ENCODE data around the gene C16orf86. TPM values are rescaled to one million over a fixed set of nuclear protein-coding genes. Genes with fewer than 3 reads are reported as not detected.

C16orf86 gene
- total and polyA plus RNA-seq, 2 of the 8 experiments (the other 6 are each of a cell fraction or from before 2014, with no cell fraction given), result 1.4 to 2.3 TPM

- peaks cover 0 to 18% (median 11%) of the 10 kb centered on the region in 4 experiments; a peak in 5 of 7 replicates for H3K4me1 ChIP-seq (replicated peaks in 1 of 4; ENCODE audit: control insufficient read depth in 3 of 4, insufficient read depth in 4 of 4, low read length in 3 of 4)
- H3K4ac ChIP-seq (replicated peaks; ENCODE audit: insufficient read length, low read depth, low read length), result no peak overlapping the region
- TF ChIP-seq SIN3A (conservative IDR thresholded peaks at IDR 0.05 in 1 of 2, IDR thresholded peaks at IDR 0.05 in 1 of 2; ENCODE audit: low read depth in 1 of 2, low read length in 2 of 2), result no peak
- TF ChIP-seq USF2 (IDR thresholded peaks at IDR 0.05; ENCODE audit: low read length), result no peak
- no peak for TF ChIP-seq CTCF (IDR thresholded peaks at IDR 0.05; ENCODE audit: control extremely low read depth in 1 of 3, insufficient read depth in 1 of 3, low read depth in 1 of 3, low read length in 3 of 3)
- no peak for TF ChIP-seq BACH1 (IDR thresholded peaks at IDR 0.05; ENCODE audit: low read length)
- WGBS, 2 experiments (ENCODE audit: extremely low coverage in 1 of 2, insufficient coverage in 1 of 2, insufficient read length in 1 of 2, insufficient replicate concordance in 2 of 2, low coverage in 1 of 2, low lambda C conversion rate in 2 of 2, missing lambda C conversion rate in 1 of 2), result 48% methylated on average over 21 of the region's 21 CpGs; no CpG with 5 or more reads in 1 of the 2 experiments
- H3K4me2 ChIP-seq (ENCODE audit: insufficient read depth in 1 of 2, low read depth in 2 of 2, low read length in 2 of 2), result peak overlapping the region; percentile 73 to 99
- H2AFZ ChIP-seq (ENCODE audit: low read length), result no peak overlapping the region
- no peak overlapping the region for H2BK5ac ChIP-seq (ENCODE audit: low read depth, low read length)
- peaks cover 16% of the 10 kb centered on the region for H3K23me2 ChIP-seq (ENCODE audit: low read depth, low read length)
- H3K9ac ChIP-seq (replicated peaks in 1 of 4; ENCODE audit: extremely low read depth in 1 of 4, low read depth in 3 of 4, low read length in 3 of 4), result peak overlapping the region in 3 of 4 experiments; percentile 58 to 88 (median 71); a peak in 4 of 7 replicates
- no peak overlapping the region for H4K91ac ChIP-seq (replicated peaks; ENCODE audit: insufficient read length, low read length)
- no peak overlapping the region for H3K23ac ChIP-seq (ENCODE audit: insufficient read length)
- H4K20me1 ChIP-seq (replicated peaks in 1 of 2; ENCODE audit: control insufficient read depth in 1 of 2, insufficient read depth in 2 of 2, low read length in 2 of 2), result peaks cover 5 to 6% of the 10 kb centered on the region in 2 experiments
- H3K56ac ChIP-seq (replicated peaks; ENCODE audit: insufficient read length, low read depth, low read length), result no peak overlapping the region
- FAIRE-seq, result no peak
- H3K36me3 ChIP-seq (ENCODE audit: control insufficient read depth in 2 of 4, insufficient read depth in 4 of 4, low read length in 3 of 4), result peaks cover 0 to 4% (median 2%) of the 10 kb centered on the region in 4 experiments; a peak in 1 of 8 replicates
- H4K5ac ChIP-seq (ENCODE audit: insufficient read length, low read depth, low read length), result no peak overlapping the region
- no peaks in the 10 kb centered on the region for H3K9me3 ChIP-seq (ENCODE audit: insufficient read depth in 2 of 2, low read depth in 1 of 2, low read length in 1 of 2)
- no peak overlapping the region for H2AK5ac ChIP-seq (ENCODE audit: low read depth, low read length)
- no peaks in the 10 kb centered on the region for H3K79me2 ChIP-seq (ENCODE audit: control insufficient read depth in 1 of 2, insufficient read depth in 2 of 2, low read length in 2 of 2)
- H3K14ac ChIP-seq (ENCODE audit: insufficient read length), result no peak overlapping the region
- H3K27me3 ChIP-seq (replicated peaks in 1 of 4; ENCODE audit: control insufficient read depth in 3 of 4, extremely low read depth in 1 of 4, insufficient read depth in 3 of 4, low read length in 3 of 4), result peaks cover 0 to 5% (median 4%) of the 10 kb centered on the region in 4 experiments; a peak in 3 of 7 replicates
- no peak overlapping the region for H2BK12ac ChIP-seq (ENCODE audit: low read depth, low read length)
- DNase-seq (ENCODE audit: low read depth in 1 of 2, low spot score in 2 of 2), result no peak
- H3K4me3 ChIP-seq (ENCODE audit: extremely low read depth in 1 of 4, insufficient read depth in 2 of 4, low read depth in 3 of 4, low read length in 4 of 4), result peak overlapping the region; percentile 86 to 98 (median 89)
- no peak overlapping the region for H3K27ac ChIP-seq (ENCODE audit: low read depth, low read length)
- H3K18ac ChIP-seq (ENCODE audit: extremely low read depth, low read length), result no peak overlapping the region; the same call in 1 of the 2 replicates
- no peak overlapping the region; the same call in 1 of the 2 replicates for H4K8ac ChIP-seq (ENCODE audit: extremely low read depth, insufficient read depth, low read length)
- H2BK15ac ChIP-seq (ENCODE audit: low read length), result no peak overlapping the region
- H2BK120ac ChIP-seq (replicated peaks; ENCODE audit: low read depth, low read length), result no peak overlapping the region
- no peaks in the 10 kb centered on the region; the same call in 1 of the 2 replicates for H3K79me1 ChIP-seq (ENCODE audit: low read depth, low read length)
- CTCF ChIA-PET (ENCODE audit: partially characterized antibody), result interaction anchor here (0.6 to 13.7 kb wide), 8 partner anchors 9 to 145 kb away, joined by 3 to 202 read pairs (median 10); partner anchors contain the start of genes CARMIL2 and RIPOR1
- no peak overlapping the region for H2BK20ac ChIP-seq (ENCODE audit: low read length)
- POLR2A ChIA-PET (ENCODE audit: partially characterized antibody), result interaction anchor here (0.5 to 2.8 kb wide), 5 partner anchors 95 to 209 kb away, joined by 3 to 12 read pairs (median 3); partner anchors contain the start of gene CTCF
Observed at GRCh38 chr16:67658849-67659674, 7.6 kb upstream of the C16orf86 start.

Measured in H1 (cell line).